Neural cell (in vitro differentiated cells): ENCODE measurements around the gene SDHC. TPM values are rescaled to one million over a fixed set of nuclear protein-coding genes. Genes with fewer than 3 reads are reported as not detected.

Source experiments
- H2AFZ ChIP-seq: fragments of 200-600, 300-800 bp; sonication (generic), shearing (Covaris generic); 2 replicates; pipeline ENCODE4 v1.6.0; 2014; ENCODE audit warnings: low read depth, mild to moderate bottlenecking, antibody characterized with exemption, low read length, moderate library complexity
- H3F3A ChIP-seq: fragments of 200-600 bp; shearing (Covaris generic); 2 replicates; pipeline ENCODE4 v1.6.1; 2016; ENCODE audit warnings: mild to moderate bottlenecking, moderate library complexity, mixed read lengths, antibody characterized with exemption, low read length; ENCODE audit not compliant: insufficient read depth, poor library complexity, severe bottlenecking
- H3K27ac ChIP-seq: fragments of 200-600, 300-800 bp; sonication (generic), shearing (Covaris generic); 2 replicates; pipeline ENCODE4 v1.5.1; 2014; ENCODE audit warnings: mild to moderate bottlenecking, low read length, moderate library complexity
- H3K27me3 ChIP-seq: fragments of 300-800, 200-600 bp; sonication (generic), shearing (Covaris generic); 2 replicates; pipeline ENCODE4 v1.6.0; 2014; ENCODE audit warnings: mild to moderate bottlenecking, low read depth, low read length, moderate library complexity; ENCODE audit not compliant: insufficient read depth
- H3K36me3 ChIP-seq: fragments of 300-800, 200-600 bp; sonication (generic), shearing (Covaris generic); 2 replicates; pipeline ENCODE4 v1.5.1; 2014; ENCODE audit warnings: mild to moderate bottlenecking, antibody characterized with exemption, low read length, moderate library complexity; ENCODE audit not compliant: insufficient read depth
- H3K4me2 ChIP-seq: fragments of 300-800, 200-600 bp; sonication (generic), shearing (Covaris generic); 2 replicates; pipeline ENCODE4 v1.6.0; 2014; ENCODE audit warnings: mild to moderate bottlenecking, low read length
- H3K4me3 ChIP-seq: fragments of 300-800, 200-600 bp; sonication (generic), shearing (Covaris generic); 2 replicates; pipeline ENCODE4 v1.5.1; 2014; ENCODE audit warnings: mild to moderate bottlenecking, low read length, moderate library complexity
- H3K79me2 ChIP-seq: fragments of 200-600 bp; shearing (Covaris generic); replicated peaks from 2 replicates; pipeline ENCODE4 v1.6.0; 2014; ENCODE audit warnings: mild to moderate bottlenecking, low read length, moderate library complexity; ENCODE audit not compliant: insufficient read depth
- H3K9ac ChIP-seq: fragments of 300-800, 200-600 bp; sonication (generic), shearing (Covaris generic); 2 replicates; pipeline ENCODE4 v1.6.1; 2016; ENCODE audit warnings: mild to moderate bottlenecking, low read length, mixed read lengths
- H3K9me2 ChIP-seq: fragments of 200-600 bp; shearing (Covaris generic); 2 replicates; pipeline ENCODE4 v1.6.1; 2016; ENCODE audit warnings: mild to moderate bottlenecking, low read length, mixed read lengths; ENCODE audit not compliant: insufficient read depth
- H3K9me3 ChIP-seq: fragments of 200-600, 300-800 bp; sonication (generic), shearing (Covaris generic); 2 replicates; pipeline ENCODE4 v1.6.1; 2016; ENCODE audit warnings: mild to moderate bottlenecking, mixed run types, low read length, moderate library complexity, mixed read lengths
- H4K20me1 ChIP-seq: fragments of 200-600 bp; shearing (Covaris generic); 2 replicates; pipeline ENCODE4 v1.6.1; 2016; ENCODE audit warnings: mild to moderate bottlenecking, mixed run types; ENCODE audit not compliant: insufficient read depth
- CTCF ChIP-seq: fragments of 450-650 bp; IDR thresholded peaks from 2 replicates; pipeline ENCODE4 v1.5.1; 2014; ENCODE audit warnings: antibody characterized with exemption, mild to moderate bottlenecking, moderate library complexity; ENCODE audit not compliant: poor library complexity, severe bottlenecking
- EP300 ChIP-seq: fragments of 450-650 bp; conservative IDR thresholded peaks from 2 replicates; pipeline ENCODE4 v1.6.1; 2014; ENCODE audit warnings: antibody characterized with exemption, mild to moderate bottlenecking, moderate library complexity; ENCODE audit not compliant: poor library complexity, severe bottlenecking
- EZH2 ChIP-seq: fragments of 200-600, 300-800 bp; shearing (Covaris generic), sonication (generic); IDR thresholded peaks from 2 replicates; pipeline ENCODE4 v1.6.1; 2014; ENCODE audit warnings: antibody characterized with exemption, low read length, borderline replicate concordance, mild to moderate bottlenecking; ENCODE audit not compliant: insufficient read depth, poor library complexity, severe bottlenecking
- MXI1 ChIP-seq: fragments of 450-650 bp; conservative IDR thresholded peaks from 2 replicates; pipeline ENCODE4 v1.6.1; 2014; ENCODE audit warnings: antibody characterized with exemption, mild to moderate bottlenecking; ENCODE audit not compliant: poor library complexity, severe bottlenecking
- POLR2AphosphoS5 ChIP-seq: IDR thresholded peaks from 2 replicates; pipeline ENCODE4 v1.6.1; 2012
- RAD21 ChIP-seq: fragments of 450-650 bp; conservative IDR thresholded peaks from 2 replicates; pipeline ENCODE4 v1.6.1; 2014; ENCODE audit warnings: antibody characterized with exemption, mild to moderate bottlenecking, moderate library complexity
- REST ChIP-seq: IDR thresholded peaks from 2 replicates; pipeline ENCODE4 v1.6.1; 2012; ENCODE audit warnings: borderline replicate concordance
- SMC3 ChIP-seq: fragments of 450-650 bp; conservative IDR thresholded peaks from 2 replicates; pipeline ENCODE4 v1.6.1; 2014; ENCODE audit warnings: antibody characterized with exemption, mild to moderate bottlenecking, moderate library complexity; ENCODE audit not compliant: poor library complexity
- TAF1 ChIP-seq: IDR thresholded peaks from 2 replicates; pipeline ENCODE4 v1.6.1; 2012; ENCODE audit warnings: low read depth
- polyA plus RNA-seq: library from polyadenylated mRNA; depleted of rRNA; stranded (reverse); fragments of >200 nt; gene quantifications from 2 replicates; pipeline ENCODE4 v1.2.3, GENCODE V29; 2014

SDHC gene
- polyA plus RNA-seq, 1 donor from 2014 or later = 41.6 TPM

DNA sequence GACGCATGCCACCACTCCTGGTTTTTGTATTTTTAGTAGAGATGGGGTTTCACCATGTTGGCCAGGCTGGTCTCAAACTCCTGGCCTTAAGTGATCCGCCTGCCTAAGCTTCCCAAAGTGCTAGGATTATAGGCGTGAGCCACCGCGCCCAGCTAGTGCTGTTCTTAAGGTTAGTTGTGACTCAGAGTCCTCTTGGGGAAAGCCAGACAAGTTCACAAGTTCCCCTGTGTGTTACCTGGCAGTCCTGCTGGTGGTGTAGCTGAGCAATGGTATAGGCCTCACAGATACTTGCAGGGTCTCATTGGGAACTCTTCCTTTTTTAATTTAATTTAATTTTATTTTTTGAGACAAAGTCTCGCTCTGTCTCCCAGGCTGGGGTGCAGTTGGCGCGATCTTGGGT lies 42.9 kb downstream of the SDHC start:
- Histone ChIP-seq H3K79me2 (no peaks in the 10 kb centered on the region), H3K4me3 (no peak overlapping the region), H3K9ac (no peak overlapping the region), H3K27me3 (no peaks in the 10 kb centered on the region), H3K9me2 (no peaks in the 10 kb centered on the region), H3K9me3 (no peaks in the 10 kb centered on the region), H3K36me3 (no peaks in the 10 kb centered on the region), H2AFZ (no peak overlapping the region), H3F3A (no peaks in the 10 kb centered on the region), H3K4me2 (no peak overlapping the region), H4K20me1 (no peaks in the 10 kb centered on the region), H3K27ac (no peak overlapping the region)
- TF ChIP-seq EZH2 (no peak), POLR2AphosphoS5 (no peak), EP300 (no peak), REST (no peak), RAD21 (no peak), TAF1 (no peak), CTCF (no peak), MXI1 (no peak), SMC3 (no peak)

GRCh38 chr1:161359291-161359690 lies 45.1 kb downstream of the SDHC start:
- Histone ChIP-seq H3K36me3 (no peaks in the 10 kb centered on the region), H2AFZ (no peak overlapping the region), H3K4me3 (no peak overlapping the region), H4K20me1 (no peaks in the 10 kb centered on the region), H3K9me3 (no peaks in the 10 kb centered on the region), H3K4me2 (no peak overlapping the region), H3K9ac (no peak overlapping the region), H3K27me3 (no peaks in the 10 kb centered on the region), H3K27ac (no peak overlapping the region), H3K79me2 (no peaks in the 10 kb centered on the region), H3F3A (no peaks in the 10 kb centered on the region), H3K9me2 (no peaks in the 10 kb centered on the region)
- TF ChIP-seq EP300 (no peak), MXI1 (no peak), REST (no peak), POLR2AphosphoS5 (no peak), EZH2 (no peak), SMC3 (no peak), CTCF (no peak), RAD21 (no peak), TAF1 (no peak)
